ENCODE measurements around the gene CPT1C.

The CPT1C gene

DNA sequence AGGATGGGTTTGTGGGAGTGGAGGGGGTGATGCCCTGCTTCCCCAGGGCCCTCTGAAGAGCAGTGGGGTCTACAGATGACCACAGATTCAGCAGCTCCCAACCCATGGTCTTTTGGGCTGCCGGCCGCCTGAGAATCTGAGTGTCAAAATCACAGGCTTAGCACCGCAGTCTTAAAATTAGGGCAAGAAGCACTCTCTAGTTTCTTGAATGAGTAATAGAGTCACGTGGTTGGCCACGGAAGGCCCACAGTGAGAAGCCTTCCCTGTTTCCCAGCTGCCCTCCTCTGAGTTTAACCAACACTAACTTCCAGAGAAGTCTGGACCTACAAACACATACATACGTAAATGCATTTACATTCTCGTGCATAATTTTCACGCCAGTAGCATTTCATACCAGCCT, 8.6 kb upstream of the CPT1C start:
- no peak for DNase-seq (ENCODE audit: low read depth)

GRCh38 chr19:49683814-49684250, 7.1 kb upstream of the CPT1C start:
- no peak for DNase-seq (ENCODE audit: low read depth)

- no peak for DNase-seq (ENCODE audit: low read depth)
Measured at GRCh38 chr19:49684251-49684982, 6.5 kb upstream of the CPT1C start.

GRCh38 chr19:49684983-49685553, 5.8 kb upstream of the CPT1C start:
- no peak for DNase-seq (ENCODE audit: low read depth)

DNA sequence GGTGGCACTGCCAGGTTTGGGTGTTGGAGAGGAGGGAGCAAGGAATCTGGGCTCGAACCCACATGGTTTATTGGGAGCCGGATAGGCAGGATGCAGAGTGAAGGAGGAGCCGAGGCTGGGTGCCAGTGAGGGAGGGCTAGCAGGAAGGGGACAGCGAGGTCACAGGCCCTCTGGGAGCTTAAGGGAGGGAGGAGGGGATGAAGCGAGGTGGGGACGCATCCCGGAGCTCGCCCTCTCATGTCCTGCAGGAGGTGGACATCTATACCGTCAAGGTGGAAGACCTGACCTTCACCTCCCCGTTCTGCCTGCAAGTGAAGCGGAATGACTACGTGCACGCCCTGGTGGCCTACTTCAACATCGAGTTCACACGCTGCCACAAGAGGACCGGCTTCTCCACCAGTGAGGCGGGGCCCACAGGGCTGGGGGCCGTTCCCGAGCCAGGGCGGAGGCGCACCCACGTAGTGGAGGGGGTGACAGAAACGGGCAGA, 5.0 kb upstream of the CPT1C start:
- DNase-seq (ENCODE audit: low read depth), result no peak

DNA sequence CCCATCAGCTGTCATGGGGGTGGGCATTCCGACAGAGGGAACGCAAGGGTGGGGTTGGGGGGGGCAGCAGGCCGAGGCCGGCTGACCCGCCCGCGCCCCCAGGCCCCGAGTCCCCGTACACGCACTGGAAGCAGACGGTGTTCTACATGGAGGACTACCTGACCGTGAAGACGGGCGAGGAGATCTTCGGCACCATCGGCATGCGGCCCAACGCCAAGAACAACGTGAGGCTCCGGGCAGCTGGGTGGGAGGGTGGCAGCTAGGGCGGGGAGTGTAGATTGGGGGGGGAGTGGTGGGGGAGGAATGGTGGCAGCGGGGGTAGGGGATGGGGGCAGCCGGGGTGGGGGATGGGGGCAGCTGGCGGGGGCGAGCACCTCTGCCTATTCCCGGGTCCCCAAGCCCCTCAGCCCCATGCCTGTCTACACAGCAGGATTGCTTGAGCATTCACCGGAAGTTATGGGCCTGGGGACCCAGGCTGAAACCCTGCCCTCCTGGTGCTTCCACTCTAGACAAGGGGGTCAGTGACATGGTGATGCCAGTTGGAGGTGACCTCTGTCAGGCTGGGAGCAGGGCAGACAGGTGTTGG, 4.3 kb upstream of the CPT1C start:
- no peak for DNase-seq (ENCODE audit: low read depth)

GRCh38 chr19:49687150-49687549, 3.8 kb upstream of the CPT1C start:
- no peak for DNase-seq (ENCODE audit: low read depth)

DNA sequence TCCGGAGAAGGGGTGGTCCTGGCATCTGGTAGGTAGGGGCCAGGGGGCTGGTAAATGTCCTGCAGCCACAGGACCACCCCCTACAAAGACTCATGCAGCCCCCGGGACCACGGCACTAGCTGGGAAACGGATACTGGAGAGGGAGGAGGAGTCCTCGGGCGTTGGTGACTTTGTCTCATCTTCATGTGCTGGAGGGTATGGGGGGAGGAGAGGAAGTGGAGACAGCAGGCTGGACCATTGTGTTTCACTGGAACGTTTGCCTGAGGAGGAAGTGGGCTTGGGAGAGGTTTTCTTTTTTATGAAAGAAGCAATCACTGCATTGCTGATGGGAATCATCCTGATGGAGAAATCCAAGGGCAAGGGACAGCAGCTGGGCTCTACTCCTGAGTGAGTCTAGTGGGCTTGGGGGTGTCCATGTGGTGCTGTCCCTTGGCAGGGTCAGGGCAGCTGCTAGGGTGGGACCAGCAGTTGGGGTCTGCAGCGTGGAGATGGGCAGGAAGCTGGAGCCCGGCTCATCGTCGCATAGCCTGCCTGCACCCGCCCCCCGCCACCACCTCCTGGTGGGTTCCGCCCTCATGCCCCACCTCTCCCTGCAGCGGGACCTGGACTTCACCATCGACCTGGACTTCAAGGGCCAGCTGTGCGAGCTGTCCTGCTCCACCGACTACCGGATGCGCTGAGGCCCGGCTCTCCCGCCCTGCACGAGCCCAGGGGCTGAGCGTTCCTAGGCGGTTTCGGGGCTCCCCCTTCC, 3.2 kb upstream of the CPT1C start:
- DNase-seq (ENCODE audit: low read depth), result no peak

GRCh38 chr19:49688531-49689132, 2.3 kb upstream of the CPT1C start:
- DNase-seq (ENCODE audit: low read depth), result no peak

- no peak for DNase-seq (ENCODE audit: low read depth)
Measured at GRCh38 chr19:49689133-49690078, 1.5 kb upstream of the CPT1C start, which contains the start of gene ADM5. Gene ADM5 (plus strand): TSS chr19:49689594. CDS start chr19:49689838, 244 bp downstream.

GRCh38 chr19:49690079-49690655, 749 bp upstream of the CPT1C start:
- DNase-seq (ENCODE audit: low read depth), result no peak

- no peak for DNase-seq (ENCODE audit: low read depth)
Measured at GRCh38 chr19:49691243-49692146, 579 bp downstream of the CPT1C start.

DNA sequence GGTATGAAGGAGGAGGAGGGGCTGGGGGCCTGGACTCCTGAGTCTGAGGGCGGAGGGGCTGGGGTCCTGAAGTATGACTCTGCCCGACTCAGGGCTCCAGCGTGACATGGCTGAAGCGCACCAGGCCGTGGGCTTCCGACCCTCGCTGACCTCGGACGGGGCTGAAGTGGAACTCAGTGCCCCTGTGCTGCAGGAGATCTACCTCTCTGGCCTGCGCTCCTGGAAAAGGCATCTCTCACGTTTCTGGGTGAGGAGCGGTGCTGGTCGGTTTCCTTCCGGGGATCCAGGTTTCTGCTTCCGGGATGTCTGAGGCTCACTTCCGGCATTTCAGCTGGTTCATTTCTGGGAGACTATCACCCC, 1.2 kb downstream of the CPT1C start:
- no peak for DNase-seq (ENCODE audit: low read depth)

DNA sequence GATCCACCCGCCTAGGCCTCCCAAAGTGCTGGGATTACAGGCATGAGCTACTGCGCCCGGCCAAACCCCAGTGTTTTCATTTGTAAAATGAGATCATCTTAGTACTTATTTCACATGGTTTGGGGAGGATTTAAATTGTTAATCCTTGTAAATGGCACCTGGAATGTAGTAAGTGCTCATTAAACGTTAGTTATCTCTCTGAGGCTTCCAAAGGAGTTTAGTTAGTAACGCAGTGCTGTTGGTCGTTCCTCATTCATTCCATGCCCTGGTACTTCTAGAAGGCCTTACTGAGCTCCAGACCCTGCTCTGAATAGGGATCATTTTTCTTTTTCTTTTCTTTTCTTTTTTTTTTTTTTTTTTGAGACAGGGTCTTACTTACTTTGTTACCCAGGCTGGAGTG, 5.2 kb downstream of the CPT1C start:
- DNase-seq (ENCODE audit: low read depth), result no peak

DNA sequence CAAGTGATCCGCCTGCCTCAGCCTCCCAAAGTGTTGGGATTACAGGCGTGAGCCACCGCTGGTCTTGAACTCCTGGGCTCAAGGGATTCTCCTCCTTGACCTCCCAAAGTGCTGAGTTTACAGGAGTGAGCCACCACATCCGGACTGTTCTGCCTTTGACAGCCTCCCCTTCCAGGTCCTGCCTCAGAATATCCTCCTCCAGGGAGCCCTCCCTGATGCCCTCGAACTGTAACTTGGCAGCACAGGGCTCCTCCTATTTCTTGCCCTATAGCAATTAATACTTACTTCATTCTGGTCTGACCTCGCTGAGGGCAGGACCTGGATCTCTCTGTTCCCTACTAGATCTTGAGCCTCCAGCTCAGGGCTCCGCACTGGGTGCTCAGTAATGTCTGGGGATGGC, 5.9 kb downstream of the CPT1C start:
- no peak for DNase-seq (ENCODE audit: low read depth)

GRCh38 chr19:49699364-49699763, 8.4 kb downstream of the CPT1C start:
- DNase-seq (ENCODE audit: low read depth), result no peak

DNA sequence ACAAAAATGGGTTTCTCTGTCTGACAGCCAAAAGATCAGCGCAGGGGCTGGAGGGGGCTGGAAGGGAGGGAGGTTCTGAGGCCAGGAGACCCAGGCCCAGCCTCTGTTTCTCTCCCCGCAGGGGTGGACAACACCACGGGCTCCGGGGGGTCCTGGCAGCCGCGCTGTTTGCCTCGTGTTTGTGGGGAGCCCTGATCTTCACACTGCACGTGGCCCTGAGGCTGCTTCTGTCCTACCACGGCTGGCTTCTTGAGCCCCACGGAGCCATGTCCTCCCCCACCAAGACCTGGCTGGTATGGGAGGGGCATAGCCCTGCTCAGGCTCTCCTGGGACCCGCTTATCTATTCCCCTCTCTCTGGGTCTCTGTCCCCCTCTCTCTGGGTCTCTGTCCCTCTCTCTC, 9.6 kb downstream of the CPT1C start:
- no peak for DNase-seq (ENCODE audit: low read depth)

DNA sequence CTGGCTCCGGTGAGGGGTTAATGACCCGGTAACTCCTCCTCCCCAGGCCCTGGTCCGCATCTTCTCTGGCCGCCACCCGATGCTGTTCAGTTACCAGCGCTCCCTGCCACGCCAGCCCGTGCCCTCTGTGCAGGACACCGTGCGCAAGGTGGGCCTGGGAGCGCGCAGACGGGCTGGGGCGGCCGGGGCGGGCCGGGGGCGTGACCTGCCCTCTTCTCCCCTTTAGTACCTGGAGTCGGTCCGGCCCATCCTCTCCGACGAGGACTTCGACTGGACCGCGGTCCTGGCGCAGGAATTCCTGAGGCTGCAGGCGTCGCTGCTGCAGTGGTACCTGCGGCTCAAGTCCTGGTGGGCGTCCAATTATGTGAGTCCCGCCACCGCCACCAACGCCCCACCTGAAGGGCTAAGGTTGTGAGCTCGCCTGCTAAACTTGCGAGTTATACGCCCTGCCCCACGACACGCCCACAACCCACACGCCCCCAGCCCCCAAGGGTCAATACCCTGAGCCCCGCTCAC, 10.4 kb downstream of the CPT1C start:
- DNase-seq (ENCODE audit: low read depth), result no peak

DNA sequence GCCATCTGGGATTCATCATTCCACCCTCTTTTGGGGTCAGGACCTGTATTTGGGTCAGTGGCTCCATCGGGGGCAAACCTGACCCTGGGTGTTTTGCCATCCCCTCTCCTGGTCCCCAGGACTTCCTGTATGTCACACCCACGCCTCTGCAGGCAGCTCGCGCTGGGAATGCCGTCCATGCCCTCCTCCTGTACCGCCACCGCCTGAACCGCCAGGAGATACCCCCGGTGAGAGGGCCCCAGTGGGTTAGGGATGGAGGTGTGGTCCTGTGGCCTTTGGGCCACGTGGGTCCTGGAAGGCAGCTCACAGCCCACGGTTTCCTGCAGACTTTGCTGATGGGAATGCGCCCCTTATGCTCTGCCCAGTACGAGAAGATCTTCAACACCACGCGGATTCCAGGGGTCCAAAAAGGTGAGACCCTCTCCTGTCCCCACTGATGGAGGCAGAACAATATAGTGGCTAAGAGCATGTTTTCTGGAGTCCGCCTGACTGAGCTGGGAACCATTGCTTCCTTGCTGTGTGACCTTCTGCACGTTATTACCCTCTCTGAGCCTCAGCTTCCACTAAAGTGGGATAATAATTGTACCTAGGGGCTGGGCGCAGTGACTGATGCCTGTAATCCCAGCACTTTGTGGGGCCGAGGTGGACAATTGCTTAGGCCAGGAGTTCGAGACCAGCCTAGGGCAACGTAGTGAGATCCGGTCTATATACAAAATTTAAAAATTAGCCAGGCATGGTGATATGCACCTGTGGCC, 14.1 kb downstream of the CPT1C start:
- no peak for DNase-seq (ENCODE audit: low read depth)

Data from activated T-cell treated with anti-CD3 and anti-CD28 coated beads for 24 hours (primary cell).